ENCODE data around the gene FAT2. TPM values are rescaled to one million over a fixed set of nuclear protein-coding genes. Genes with fewer than 3 reads are reported as not detected.

Gene FAT2
- polyA plus RNA-seq, 2 of the 4 experiments (the other 2 are of a cell fraction) = 0.03 TPM; not detected in 1

DNA sequence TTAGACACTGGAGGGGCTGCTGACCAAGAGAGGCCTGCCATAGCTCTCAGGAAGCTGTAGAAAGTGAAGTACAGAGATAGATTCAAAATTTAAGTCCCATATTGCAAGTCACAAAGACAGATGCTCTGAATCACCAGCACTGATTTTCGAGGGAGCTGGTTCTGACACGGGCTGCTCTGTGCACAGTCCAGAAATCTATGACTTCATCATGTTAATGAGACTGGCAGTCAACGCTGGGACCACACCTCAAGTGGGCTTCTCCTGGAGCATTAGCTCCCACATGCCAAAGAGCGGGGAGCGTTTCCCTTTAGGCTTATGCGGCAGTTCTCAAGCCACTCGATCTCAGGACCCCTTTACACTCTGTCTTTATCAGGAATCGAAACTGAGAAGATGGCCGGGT is 34.2 kb upstream of the FAT2 start:
- no peak for ATAC-seq
- ChIA-PET CTCF (interaction anchor here (1.0 to 1.8 kb wide), 5 partner anchors 9 to 309 kb away, joined by 3 to 7 read pairs (median 3); no protein-coding TSS in a partner anchor), POLR2A (no interaction called here)
- Histone ChIP-seq H3K4me3 (no peak overlapping the region), H3K9me3 (no peaks in the 10 kb centered on the region), H3K27ac (no peak overlapping the region), H3K4me1 (no peaks in the 10 kb centered on the region), H3K4me2 (no peak overlapping the region)
- TF ChIP-seq JUNB (IDR thresholded peaks at IDR 0.05) (no peak), KDM1A (IDR thresholded peaks at IDR 0.05; ENCODE audit: low read depth) (no peak), EP300 (IDR thresholded peaks at IDR 0.05) (no peak), TP53 (CRISPR knock-in tag; IDR thresholded peaks at IDR 0.05) (no peak), HDAC2 (IDR thresholded peaks at IDR 0.05) (no peak), MAZ (IDR thresholded peaks at IDR 0.05; ENCODE audit: borderline replicate concordance, low read depth, low read length) (no peak), NR3C1 (IDR thresholded peaks at IDR 0.05) (no peak)
- TF ChIP-seq, protein P1, sequence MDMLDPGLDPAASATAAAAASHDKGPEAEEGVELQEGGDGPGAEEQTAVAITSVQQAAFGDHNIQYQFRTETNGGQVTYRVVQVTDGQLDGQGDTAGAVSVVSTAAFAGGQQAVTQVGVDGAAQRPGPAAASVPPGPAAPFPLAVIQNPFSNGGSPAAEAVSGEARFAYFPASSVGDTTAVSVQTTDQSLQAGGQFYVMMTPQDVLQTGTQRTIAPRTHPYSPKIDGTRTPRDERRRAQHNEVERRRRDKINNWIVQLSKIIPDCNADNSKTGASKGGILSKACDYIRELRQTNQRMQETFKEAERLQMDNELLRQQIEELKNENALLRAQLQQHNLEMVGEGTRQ (IDR thresholded peaks at IDR 0.05) = no peak
- no peak for DNase-seq (ENCODE audit: low read depth in 1 of 2, low spot score in 1 of 2)
- FAIRE-seq = no peak
- WGBS (ENCODE audit: missing lambda C conversion rate) = 45% methylated on average over 9 of the region's 9 CpGs

GRCh38 chr5:151624476-151624875 is 33.3 kb upstream of the FAT2 start:
- WGBS (ENCODE audit: missing lambda C conversion rate) = 41% methylated on average over 8 of the region's 8 CpGs
- H3K4me1 ChIP-seq = no peaks in the 10 kb centered on the region
- CTCF ChIA-PET = interaction anchor here (1.0 to 1.8 kb wide), 7 partner anchors 8 to 308 kb away, joined by 3 to 7 read pairs (median 3); no protein-coding TSS in a partner anchor
- TF ChIP-seq MAZ (IDR thresholded peaks at IDR 0.05; ENCODE audit: borderline replicate concordance, low read depth, low read length) = no peak
- no peak for TF ChIP-seq RFX5 (IDR thresholded peaks at IDR 0.05)
- TF ChIP-seq FOSB (CRISPR knock-in tag; IDR thresholded peaks at IDR 0.05) = no peak
- no peak for TF ChIP-seq RNF2 (IDR thresholded peaks at IDR 0.05; ENCODE audit: borderline replicate concordance, low read depth)
- no peak overlapping the region for H3K4me2 ChIP-seq
- DNase-seq (ENCODE audit: low read depth in 1 of 2, low spot score in 1 of 2) (no peak), FAIRE-seq (no peak), ATAC-seq (no peak)
- H3K9me3 ChIP-seq = no peaks in the 10 kb centered on the region
- H3K27ac ChIP-seq = no peak overlapping the region
- no peak overlapping the region for H3K4me3 ChIP-seq
- POLR2A ChIA-PET = no interaction called here

DNA sequence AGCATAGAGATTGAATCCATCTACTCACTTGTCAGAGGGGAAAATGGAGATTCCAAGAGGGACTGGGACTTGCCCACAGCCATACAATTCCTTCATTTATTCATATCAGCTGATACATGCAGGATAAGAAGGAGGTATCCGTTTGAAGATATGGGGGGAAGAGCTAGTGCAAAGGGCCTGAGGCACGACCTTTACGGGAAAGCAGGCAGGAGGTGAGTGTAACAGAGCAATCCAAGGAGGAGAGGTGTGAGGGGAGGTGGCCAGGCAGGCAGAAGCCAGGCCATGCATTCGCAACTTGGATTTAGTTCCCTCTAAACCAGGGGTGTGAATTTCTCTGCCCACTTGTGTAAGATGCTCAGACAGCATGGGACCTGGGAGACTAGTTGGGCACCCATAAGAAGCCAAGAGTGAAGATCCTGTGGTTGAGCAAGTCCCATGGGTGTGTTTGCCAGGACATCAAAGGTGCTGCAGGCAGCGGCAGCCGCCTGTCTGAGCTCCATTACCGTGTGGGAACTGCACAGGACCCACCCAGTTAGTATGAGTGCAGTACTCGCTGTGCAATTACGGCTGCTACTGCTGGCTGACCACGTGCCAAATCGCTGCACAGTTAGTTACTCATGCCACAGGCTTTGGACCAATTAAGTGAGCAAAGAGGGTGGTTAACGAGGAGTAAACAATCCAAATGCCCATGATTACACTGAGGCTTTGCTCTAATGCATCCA is 31.4 kb upstream of the FAT2 start:
- Histone ChIP-seq H3K4me2 (no peak overlapping the region), H3K4me3 (no peak overlapping the region), H3K9me3 (no peaks in the 10 kb centered on the region), H3K27ac (no peak overlapping the region), H3K4me1 (peaks cover 5% of the 10 kb centered on the region; the same call in 1 of the 3 replicates)
- ATAC-seq = no peak
- TF ChIP-seq CEBPB (IDR thresholded peaks at IDR 0.05) (no peak), FOSL2 (IDR thresholded peaks at IDR 0.05) (no peak), FOSL2 (CRISPR knock-in tag; IDR thresholded peaks at IDR 0.05) (no peak), PBX3 (IDR thresholded peaks at IDR 0.05) (no peak), RNF2 (IDR thresholded peaks at IDR 0.05; ENCODE audit: borderline replicate concordance, low read depth) (no peak), CHD2 (IDR thresholded peaks at IDR 0.05; ENCODE audit: low read length, partially characterized antibody) (no peak), MAZ (IDR thresholded peaks at IDR 0.05; ENCODE audit: borderline replicate concordance, low read depth, low read length) (no peak)
- TF ChIP-seq, protein P2, sequence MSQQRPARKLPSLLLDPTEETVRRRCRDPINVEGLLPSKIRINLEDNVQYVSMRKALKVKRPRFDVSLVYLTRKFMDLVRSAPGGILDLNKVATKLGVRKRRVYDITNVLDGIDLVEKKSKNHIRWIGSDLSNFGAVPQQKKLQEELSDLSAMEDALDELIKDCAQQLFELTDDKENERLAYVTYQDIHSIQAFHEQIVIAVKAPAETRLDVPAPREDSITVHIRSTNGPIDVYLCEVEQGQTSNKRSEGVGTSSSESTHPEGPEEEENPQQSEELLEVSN (IDR thresholded peaks at IDR 0.05; ENCODE audit: borderline replicate concordance, low read depth) = no peak
- TF ChIP-seq, protein P3, sequence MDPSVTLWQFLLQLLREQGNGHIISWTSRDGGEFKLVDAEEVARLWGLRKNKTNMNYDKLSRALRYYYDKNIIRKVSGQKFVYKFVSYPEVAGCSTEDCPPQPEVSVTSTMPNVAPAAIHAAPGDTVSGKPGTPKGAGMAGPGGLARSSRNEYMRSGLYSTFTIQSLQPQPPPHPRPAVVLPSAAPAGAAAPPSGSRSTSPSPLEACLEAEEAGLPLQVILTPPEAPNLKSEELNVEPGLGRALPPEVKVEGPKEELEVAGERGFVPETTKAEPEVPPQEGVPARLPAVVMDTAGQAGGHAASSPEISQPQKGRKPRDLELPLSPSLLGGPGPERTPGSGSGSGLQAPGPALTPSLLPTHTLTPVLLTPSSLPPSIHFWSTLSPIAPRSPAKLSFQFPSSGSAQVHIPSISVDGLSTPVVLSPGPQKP (IDR thresholded peaks at IDR 0.05; ENCODE audit: low read depth, low read length) = no peak
- CTCF ChIA-PET = interaction anchor here (1.8 kb wide), 1 partner anchor 118 kb away, joined by 4 read pairs; no protein-coding TSS in a partner anchor
- 37% methylated on average over 12 of the region's 12 CpGs for WGBS (ENCODE audit: missing lambda C conversion rate)
- POLR2A ChIA-PET = no interaction called here
- no peak for FAIRE-seq
- no peak for DNase-seq (ENCODE audit: low read depth in 1 of 2, low spot score in 1 of 2)

Measured in A549 (cell line).